HL-60 (cell line): Measurements from ENCODE around the gene BRD3OS.

Experiments
- DNase-seq, 2 experiments: peaks; one replicate each; pipeline ENCODE4 v3.0.0-alpha.2; 2010 to 2020; ENCODE audit warnings: low read depth in 1 of 2, low spot score in 1 of 2
- H3K27ac ChIP-seq: fragments of 250-450 bp; sonication (Bioruptor Pico); replicated peaks from 2 replicates; pipeline ENCODE4 v1.5.1; 2020; ENCODE audit warnings: mild to moderate bottlenecking, moderate library complexity
- H3K27me3 ChIP-seq: fragments of 250-450 bp; sonication (Bioruptor Pico); 2 replicates; pipeline ENCODE4 v1.5.1; 2021; ENCODE audit warnings: mild to moderate bottlenecking, moderate library complexity; ENCODE audit not compliant: insufficient read depth, poor library complexity, severe bottlenecking
- H3K4me3 ChIP-seq: replicated peaks from 2 replicates; pipeline ENCODE4 v1.5.1; 2011; ENCODE audit warnings: mild to moderate bottlenecking, control low read depth, low read length; ENCODE audit not compliant: insufficient read depth
- GABPA ChIP-seq: IDR thresholded peaks from 2 replicates; pipeline ENCODE4 v1.6.1; 2012; ENCODE audit warnings: low read depth
- POLR2AphosphoS5 ChIP-seq: IDR thresholded peaks from 2 replicates; pipeline ENCODE4 v1.6.1; 2012; ENCODE audit warnings: low read depth
- SPI1 ChIP-seq: IDR thresholded peaks from 2 replicates; pipeline ENCODE4 v1.6.1; 2012; ENCODE audit warnings: low read depth, mild to moderate bottlenecking, borderline replicate concordance
- TF ChIP-seq, protein P1 (sequence below): IDR thresholded peaks from one replicate; pipeline ENCODE4 v1.5.1; 2011; ENCODE audit warnings: low read length, control low read depth, inconsistent platforms; ENCODE audit not compliant: insufficient read depth
- TF ChIP-seq, protein P2 (sequence below): IDR thresholded peaks from 2 replicates; pipeline ENCODE4 v1.6.1; 2012; ENCODE audit warnings: low read depth; ENCODE audit not compliant: insufficient replicate concordance

The BRD3OS gene

GRCh38 chr9:134044944-134045343 lies 19.7 kb downstream of the BRD3OS start:
- no peak for TF ChIP-seq SPI1
- TF ChIP-seq GABPA = no peak
- TF ChIP-seq, protein P1, sequence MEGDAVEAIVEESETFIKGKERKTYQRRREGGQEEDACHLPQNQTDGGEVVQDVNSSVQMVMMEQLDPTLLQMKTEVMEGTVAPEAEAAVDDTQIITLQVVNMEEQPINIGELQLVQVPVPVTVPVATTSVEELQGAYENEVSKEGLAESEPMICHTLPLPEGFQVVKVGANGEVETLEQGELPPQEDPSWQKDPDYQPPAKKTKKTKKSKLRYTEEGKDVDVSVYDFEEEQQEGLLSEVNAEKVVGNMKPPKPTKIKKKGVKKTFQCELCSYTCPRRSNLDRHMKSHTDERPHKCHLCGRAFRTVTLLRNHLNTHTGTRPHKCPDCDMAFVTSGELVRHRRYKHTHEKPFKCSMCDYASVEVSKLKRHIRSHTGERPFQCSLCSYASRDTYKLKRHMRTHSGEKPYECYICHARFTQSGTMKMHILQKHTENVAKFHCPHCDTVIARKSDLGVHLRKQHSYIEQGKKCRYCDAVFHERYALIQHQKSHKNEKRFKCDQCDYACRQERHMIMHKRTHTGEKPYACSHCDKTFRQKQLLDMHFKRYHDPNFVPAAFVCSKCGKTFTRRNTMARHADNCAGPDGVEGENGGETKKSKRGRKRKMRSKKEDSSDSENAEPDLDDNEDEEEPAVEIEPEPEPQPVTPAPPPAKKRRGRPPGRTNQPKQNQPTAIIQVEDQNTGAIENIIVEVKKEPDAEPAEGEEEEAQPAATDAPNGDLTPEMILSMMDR = no peak
- TF ChIP-seq, protein P2, sequence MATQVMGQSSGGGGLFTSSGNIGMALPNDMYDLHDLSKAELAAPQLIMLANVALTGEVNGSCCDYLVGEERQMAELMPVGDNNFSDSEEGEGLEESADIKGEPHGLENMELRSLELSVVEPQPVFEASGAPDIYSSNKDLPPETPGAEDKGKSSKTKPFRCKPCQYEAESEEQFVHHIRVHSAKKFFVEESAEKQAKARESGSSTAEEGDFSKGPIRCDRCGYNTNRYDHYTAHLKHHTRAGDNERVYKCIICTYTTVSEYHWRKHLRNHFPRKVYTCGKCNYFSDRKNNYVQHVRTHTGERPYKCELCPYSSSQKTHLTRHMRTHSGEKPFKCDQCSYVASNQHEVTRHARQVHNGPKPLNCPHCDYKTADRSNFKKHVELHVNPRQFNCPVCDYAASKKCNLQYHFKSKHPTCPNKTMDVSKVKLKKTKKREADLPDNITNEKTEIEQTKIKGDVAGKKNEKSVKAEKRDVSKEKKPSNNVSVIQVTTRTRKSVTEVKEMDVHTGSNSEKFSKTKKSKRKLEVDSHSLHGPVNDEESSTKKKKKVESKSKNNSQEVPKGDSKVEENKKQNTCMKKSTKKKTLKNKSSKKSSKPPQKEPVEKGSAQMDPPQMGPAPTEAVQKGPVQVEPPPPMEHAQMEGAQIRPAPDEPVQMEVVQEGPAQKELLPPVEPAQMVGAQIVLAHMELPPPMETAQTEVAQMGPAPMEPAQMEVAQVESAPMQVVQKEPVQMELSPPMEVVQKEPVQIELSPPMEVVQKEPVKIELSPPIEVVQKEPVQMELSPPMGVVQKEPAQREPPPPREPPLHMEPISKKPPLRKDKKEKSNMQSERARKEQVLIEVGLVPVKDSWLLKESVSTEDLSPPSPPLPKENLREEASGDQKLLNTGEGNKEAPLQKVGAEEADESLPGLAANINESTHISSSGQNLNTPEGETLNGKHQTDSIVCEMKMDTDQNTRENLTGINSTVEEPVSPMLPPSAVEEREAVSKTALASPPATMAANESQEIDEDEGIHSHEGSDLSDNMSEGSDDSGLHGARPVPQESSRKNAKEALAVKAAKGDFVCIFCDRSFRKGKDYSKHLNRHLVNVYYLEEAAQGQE = no peak
- TF ChIP-seq POLR2AphosphoS5 = no peak
- DNase-seq = no peak
- Histone ChIP-seq H3K4me3 (no peak overlapping the region), H3K27ac (no peak overlapping the region), H3K27me3 (no peaks in the 10 kb centered on the region)

DNA sequence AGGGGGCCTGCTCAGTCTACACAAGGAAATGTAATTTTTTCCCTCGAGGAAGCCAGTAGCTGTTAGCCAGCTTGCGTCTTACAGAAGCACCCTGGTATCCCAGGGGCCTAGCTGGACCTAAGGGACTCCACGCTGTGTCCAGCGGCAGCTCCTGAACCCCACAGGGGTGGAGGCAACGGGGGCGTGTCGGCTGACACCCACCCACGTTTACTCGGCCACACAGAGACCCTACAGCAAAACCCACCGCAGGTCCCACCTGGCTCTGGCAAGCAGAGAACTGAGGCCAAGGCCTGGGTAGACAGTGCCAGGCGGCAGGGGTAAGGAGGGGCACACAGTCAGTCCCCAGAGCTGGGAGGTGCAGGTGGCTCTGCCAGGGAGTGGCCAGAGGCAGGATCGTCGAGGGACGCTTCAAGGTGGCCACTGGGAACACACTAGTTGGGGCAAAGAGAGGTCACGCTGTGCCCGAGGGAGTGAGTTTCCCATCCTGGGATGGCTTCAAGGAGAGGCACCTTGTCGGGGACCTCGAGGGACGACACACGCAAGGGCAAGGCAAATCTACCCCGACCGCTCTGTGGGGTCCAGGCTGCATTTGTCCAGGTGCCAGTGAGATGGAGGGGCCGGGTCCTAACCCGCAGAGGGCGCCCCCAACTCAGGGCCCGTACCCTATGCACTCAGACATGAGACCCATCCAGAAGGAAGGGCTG lies 20.7 kb downstream of the BRD3OS start:
- Histone ChIP-seq H3K4me3 (no peak overlapping the region), H3K27me3 (no peaks in the 10 kb centered on the region), H3K27ac (no peak overlapping the region)
- TF ChIP-seq, protein P2 = no peak
- no peak for TF ChIP-seq GABPA
- DNase-seq = no peak

DNA sequence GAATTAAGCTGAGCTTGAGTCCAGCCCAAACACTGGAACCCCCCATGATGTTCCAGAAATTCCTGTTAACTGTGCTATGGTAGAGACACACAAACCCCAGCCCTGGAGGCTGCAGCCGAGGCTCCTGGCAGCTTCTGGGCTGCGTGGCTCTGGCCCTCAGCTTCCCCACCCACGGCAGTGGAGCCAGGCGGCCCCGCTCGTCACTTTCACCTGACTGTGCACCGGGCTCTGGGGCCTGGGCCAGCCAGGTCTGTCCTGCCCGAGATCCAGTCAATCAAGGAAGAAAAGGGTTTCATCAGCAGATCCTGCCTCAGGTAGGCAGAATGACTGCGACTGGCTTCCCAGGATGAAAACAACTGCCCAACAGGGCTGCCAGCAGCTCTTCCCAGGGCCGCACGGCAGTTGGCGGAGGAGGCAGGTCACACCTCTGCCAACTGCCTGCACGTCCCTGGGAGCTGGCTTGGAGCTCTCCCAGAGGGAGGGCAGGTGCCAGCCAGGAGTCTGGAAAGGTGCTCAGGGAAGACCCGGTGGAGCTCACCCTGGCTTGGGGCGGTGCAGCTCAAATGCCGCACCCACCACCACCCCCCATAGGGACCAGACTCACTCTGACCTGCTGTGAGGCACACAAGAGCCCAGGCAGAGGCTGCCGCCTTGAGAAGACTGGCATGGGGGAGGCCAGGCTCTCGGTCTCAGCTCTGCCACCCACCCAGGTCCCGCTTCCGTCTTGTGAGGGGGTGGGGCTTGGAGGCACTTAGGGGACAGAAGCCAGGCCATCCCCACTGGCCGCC lies 21.8 kb downstream of the BRD3OS start:
- Histone ChIP-seq H3K27ac (no peak overlapping the region), H3K27me3 (no peaks in the 10 kb centered on the region), H3K4me3 (no peak overlapping the region)
- DNase-seq = no peak
- TF ChIP-seq, protein P2 = no peak
- TF ChIP-seq, protein P1 = no peak
- TF ChIP-seq GABPA (no peak), SPI1 (no peak), POLR2AphosphoS5 (no peak)
